HG02981 (cell line): ENCODE measurements around the gene SNRNP48.

Experiments used
- ATAC-seq: cut with Tn5 transposase; IDR thresholded peaks from one replicate; pipeline ENCODE4 v1.9.1; 2021; ENCODE audit warnings: mild to moderate bottlenecking, moderate library complexity; ENCODE audit not compliant: unreplicated experiment

The SNRNP48 gene

GRCh38 chr6:7640016-7640415, 50.0 kb downstream of the SNRNP48 start:
- ATAC-seq, result no peak

GRCh38 chr6:7640607-7641577, 50.9 kb downstream of the SNRNP48 start:
- ATAC-seq, result no peak

GRCh38 chr6:7642791-7643190, 52.8 kb downstream of the SNRNP48 start:
- ATAC-seq, result no peak

GRCh38 chr6:7644417-7644816, 54.4 kb downstream of the SNRNP48 start:
- no peak for ATAC-seq

- ATAC-seq, result no peak
Measured at GRCh38 chr6:7646394-7646793, 56.4 kb downstream of the SNRNP48 start.

- peak; percentile 59 for ATAC-seq
Measured at GRCh38 chr6:7647504-7647903, 57.5 kb downstream of the SNRNP48 start.

GRCh38 chr6:7649037-7649810, 59.2 kb downstream of the SNRNP48 start:
- no peak for ATAC-seq

- no peak for ATAC-seq
Measured at GRCh38 chr6:7650878-7651277, 60.9 kb downstream of the SNRNP48 start.

GRCh38 chr6:7652957-7653356, 63.0 kb downstream of the SNRNP48 start:
- no peak for ATAC-seq

- no peak for ATAC-seq
Measured at GRCh38 chr6:7656355-7656754, 66.4 kb downstream of the SNRNP48 start.

GRCh38 chr6:7658543-7658942, 68.5 kb downstream of the SNRNP48 start:
- no peak for ATAC-seq

GRCh38 chr6:7661364-7661763, 71.4 kb downstream of the SNRNP48 start:
- no peak for ATAC-seq
